HG03097 (cell line): ENCODE measurements around the gene C10orf67.
"Not testable (repeated sequence)": the region's sequence is repeated elsewhere in the genome, so short reads cannot be mapped to it uniquely, and the experiment has no call there.

Source experiments
- ATAC-seq: cut with Tn5 transposase; IDR thresholded peaks from one replicate; pipeline ENCODE4 v1.9.1; 2021; ENCODE audit not compliant: unreplicated experiment, low FRiP score

Gene C10orf67

DNA sequence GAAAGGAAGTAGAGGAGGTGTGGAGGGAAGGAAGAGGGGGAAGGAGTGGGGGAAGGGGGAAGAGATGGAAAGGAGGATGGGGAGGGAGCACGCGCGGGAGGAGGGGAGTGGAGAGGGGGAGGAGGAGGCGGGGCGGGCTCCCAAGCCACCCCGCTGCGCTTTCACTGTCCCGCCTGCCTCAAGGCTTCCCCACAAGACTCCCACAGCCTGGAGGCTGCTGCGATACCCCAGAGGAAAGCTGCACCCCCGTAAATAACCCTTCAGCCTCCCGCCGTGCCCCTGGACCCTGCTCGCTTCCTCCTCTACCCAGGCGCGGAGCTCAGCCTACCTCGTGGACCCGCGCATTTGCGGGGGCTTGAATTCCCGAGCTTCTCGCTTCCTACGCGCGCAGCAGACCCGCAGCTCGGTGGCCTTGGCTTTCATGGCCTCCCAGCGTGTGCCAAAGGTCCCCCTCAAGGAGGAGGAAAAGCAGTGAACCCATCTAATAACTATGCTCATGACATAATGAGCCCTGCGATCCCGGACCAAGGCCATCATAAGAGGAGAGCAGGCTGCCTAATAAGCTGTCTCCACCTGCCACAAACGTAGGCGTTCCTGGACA is at the start of gene C10orf67:
Gene C10orf67, minus strand, starts transcription at position 557 of the 601 bp plus-strand sequence. Its CDS starts 23 bp downstream, at position 534.
- ATAC-seq: no peak

- no peak for ATAC-seq
Measured at GRCh38 chr10:23391821-23392220, 47.2 kb upstream of the C10orf67 start.

GRCh38 chr10:23390809-23391208 is 46.2 kb upstream of the C10orf67 start:
- ATAC-seq: no peak

DNA sequence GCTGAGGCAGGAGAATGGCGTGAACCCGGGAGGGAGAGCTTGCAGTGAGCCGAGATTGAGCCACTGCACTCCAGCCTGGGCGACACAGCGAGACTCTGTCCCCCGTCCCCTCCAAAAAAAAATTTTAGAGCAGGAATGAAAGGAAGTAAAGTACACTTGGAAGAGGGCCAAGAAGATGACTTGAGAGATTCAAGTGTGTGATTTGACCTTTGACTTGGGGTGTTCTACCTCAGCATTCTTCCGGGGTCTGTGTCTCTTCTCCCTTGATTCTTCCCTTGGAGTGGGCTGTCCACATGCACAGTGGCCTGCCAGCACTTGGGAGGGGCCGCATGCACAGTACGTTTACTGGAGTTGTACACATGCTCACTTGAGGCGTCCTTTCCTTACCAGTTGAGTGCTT is 45.8 kb upstream of the C10orf67 start:
- not testable (repeated sequence) for ATAC-seq

GRCh38 chr10:23387516-23387915 is 42.9 kb upstream of the C10orf67 start:
- ATAC-seq: not testable (repeated sequence)

GRCh38 chr10:23386052-23386451 is 41.5 kb upstream of the C10orf67 start:
- no peak for ATAC-seq

GRCh38 chr10:23384364-23384763 is 39.8 kb upstream of the C10orf67 start:
- ATAC-seq: no peak

DNA sequence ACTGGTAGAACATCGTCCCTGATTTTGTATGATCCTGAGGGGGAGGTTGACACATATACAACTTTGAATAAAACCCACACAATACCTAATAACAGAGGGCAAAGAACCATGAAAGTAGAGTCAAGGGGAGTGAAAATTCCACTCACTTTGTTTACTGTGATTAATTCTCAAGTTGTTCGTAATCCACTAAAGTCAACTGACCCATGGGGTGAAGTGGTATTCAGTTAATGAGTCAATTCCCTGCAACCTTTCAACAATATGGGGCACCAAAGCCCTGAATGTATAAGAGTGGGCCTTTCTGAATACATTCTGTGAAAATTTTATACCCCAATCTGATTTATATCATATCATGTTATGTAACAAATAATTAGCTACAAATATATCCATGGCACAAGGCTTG is 39.0 kb upstream of the C10orf67 start:
- ATAC-seq: no peak

DNA sequence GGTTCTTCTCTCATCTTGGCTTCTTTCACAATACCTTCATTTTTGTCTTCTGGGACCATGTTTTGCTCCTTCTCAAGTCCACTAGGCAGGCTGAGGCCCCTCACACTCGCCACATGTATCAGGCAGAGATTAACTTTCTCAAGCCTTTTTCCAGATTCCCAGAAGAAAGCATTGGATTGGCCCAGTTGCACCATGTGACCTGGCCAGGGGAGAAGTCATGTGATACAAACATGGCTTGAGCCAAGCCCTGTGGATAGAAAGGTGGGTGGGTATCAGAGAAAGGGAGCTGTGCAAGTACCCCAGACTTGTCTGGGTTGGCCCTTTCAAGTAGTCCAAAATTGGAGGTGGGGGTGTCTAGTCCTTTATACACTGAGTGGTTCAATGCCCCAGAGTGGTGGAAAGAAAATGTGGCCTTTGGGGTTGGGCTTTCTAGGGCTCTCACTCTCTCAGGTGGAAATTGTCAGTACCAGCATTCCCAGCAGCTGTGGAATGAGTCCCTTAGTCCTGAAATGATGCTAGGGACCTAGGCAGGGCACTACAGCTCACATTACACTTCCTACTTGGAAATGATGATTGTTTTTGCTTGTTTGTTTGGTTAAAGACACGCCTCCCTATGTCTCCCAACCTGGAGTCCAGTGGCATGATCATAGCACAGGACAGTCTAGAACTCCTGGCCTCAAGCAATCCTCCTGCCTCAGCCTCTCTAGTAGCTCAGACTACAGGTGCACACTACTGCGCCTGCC is 36.9 kb upstream of the C10orf67 start:
- ATAC-seq: no peak

DNA sequence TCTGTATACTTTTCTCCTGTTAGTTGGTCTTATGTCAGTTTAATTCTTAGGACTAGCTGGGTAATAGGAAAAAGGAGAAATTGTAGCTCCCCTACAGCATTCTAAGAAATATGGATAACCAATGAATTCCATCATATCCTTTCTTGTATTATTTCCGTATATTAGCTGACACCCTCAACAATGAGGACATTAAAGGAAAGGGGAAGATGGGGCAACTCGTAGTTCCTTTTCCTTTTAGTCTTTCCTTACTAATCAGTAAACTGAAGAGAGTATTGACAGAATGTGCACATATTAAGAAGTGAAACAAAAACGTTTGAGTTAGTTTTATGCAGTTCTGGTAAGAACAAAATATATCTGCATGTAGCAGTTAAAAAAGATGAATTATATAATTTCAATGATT is 35.1 kb upstream of the C10orf67 start:
- no peak for ATAC-seq

DNA sequence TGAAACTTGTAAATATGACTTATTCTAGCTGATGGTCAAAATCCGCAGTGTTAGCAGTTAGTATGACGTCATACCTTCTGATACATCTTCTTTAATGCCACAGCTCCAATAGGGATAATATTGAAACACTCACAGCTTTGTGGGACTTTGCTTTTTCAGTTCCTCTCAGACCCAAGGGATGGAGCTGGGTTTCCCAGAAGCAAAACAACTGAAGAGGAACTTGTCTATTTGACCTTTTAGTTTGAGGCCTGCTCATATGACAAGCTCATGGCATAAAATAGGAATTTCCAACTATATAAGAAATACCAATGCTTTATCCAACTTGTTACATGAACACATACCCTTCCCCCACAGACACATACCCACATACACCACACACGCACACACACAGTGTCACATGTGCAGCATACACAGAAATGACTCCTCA is 31.6 kb upstream of the C10orf67 start:
- no peak for ATAC-seq

- ATAC-seq: no peak
Measured at GRCh38 chr10:23375366-23375765, 30.8 kb upstream of the C10orf67 start.

GRCh38 chr10:23373156-23373555 is 28.6 kb upstream of the C10orf67 start:
- no peak for ATAC-seq

DNA sequence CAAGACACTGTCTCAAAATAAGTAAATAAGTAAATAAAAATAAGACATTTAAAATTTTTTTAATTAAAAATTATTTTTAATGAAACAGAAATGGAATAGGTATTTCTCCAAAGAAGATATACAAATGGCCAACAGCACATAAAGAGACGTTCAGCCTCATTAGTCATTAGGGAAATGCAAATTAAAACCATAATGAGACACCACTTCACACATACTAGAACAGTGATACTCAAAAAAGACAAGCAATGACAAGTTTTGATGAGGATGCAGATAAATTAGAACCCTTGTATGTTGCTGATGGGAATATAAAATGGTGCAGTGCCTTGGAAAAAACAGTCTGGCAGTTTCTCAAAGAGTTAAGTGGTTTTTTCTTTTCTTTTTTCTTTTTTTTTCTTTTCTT is 26.5 kb upstream of the C10orf67 start:
- ATAC-seq: no peak

GRCh38 chr10:23370106-23370505 is 25.5 kb upstream of the C10orf67 start:
- no peak for ATAC-seq

- peak; percentile 76 for ATAC-seq
Measured at GRCh38 chr10:23368816-23369640, 24.4 kb upstream of the C10orf67 start.

DNA sequence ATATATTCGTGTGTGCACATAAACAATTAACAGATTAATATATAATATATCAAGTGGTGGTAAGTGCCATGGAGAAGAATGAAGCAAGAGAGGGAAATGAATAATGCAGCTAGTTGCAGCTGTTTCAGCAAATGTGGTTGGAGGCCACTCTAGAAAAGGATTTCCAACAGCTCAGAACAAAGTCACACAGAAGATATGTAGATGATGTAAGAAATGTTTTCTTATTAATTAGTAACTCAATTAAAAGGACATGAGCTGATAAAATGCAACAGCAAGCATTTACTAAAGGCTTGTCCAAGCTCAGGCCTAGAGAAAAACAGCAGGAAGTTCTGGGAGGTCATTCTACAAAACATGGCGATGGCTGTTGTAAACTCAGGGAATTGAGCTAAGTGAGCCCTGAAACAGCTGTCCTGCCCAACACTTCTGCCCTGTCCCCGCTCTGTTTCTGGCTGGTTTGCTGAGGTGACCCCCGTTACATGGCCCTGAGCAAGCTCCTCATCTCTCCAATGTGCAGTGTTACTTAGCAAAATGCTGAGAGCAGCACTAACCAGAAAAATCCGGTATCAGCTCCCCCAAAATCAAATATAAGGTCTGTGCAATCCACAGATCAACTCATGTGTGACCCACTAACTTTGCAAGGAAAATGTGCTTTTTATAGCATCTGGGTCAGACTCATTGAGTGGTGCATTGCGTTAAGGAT is 23.4 kb upstream of the C10orf67 start:
- ATAC-seq: no peak

GRCh38 chr10:23365417-23366030 is 20.9 kb upstream of the C10orf67 start:
- ATAC-seq: not testable (repeated sequence)

- no peak for ATAC-seq
Measured at GRCh38 chr10:23364378-23364777, 19.8 kb upstream of the C10orf67 start.

GRCh38 chr10:23363793-23364135 is 19.2 kb upstream of the C10orf67 start:
- ATAC-seq: no peak
